SK-N-MC (cell line): ENCODE results near the gene CDH23.

ENCODE experiments used
- DNase-seq: peaks from one replicate; pipeline ENCODE4 v3.0.0-alpha.2; 2011; ENCODE audit warnings: low read depth, low spot score
- H3K27ac ChIP-seq: fragments of 200-600 bp; sonication (generic); 2 replicates; pipeline ENCODE4 v1.5.1; 2016; ENCODE audit warnings: mixed run types
- H3K36me3 ChIP-seq: fragments of 200-600 bp; sonication (generic); 2 replicates; pipeline ENCODE4 v1.6.1; 2017; ENCODE audit warnings: antibody characterized with exemption, low read length, mixed read lengths; ENCODE audit not compliant: insufficient read depth
- H3K4me3 ChIP-seq: fragments of 200-600 bp; sonication (generic); 2 replicates; pipeline ENCODE4 v1.5.1; 2016
- H3K9ac ChIP-seq: fragments of 200-600 bp; sonication (generic); 2 replicates; pipeline ENCODE4 v1.8.0; 2017; ENCODE audit warnings: mixed run types, mixed read lengths; ENCODE audit not compliant: insufficient read length
- H3K9me3 ChIP-seq: fragments of 200-600 bp; sonication (generic); 2 replicates; pipeline ENCODE4 v1.6.1; 2017; ENCODE audit warnings: low read depth, mild to moderate bottlenecking, antibody characterized with exemption, low read length, moderate library complexity, mixed read lengths
- EZH2 ChIP-seq: fragments of 200-600 bp; sonication (generic); IDR thresholded peaks from one replicate; pipeline ENCODE4 v1.6.1; 2017; ENCODE audit warnings: antibody characterized with exemption
- FOXP2 ChIP-seq: optimal IDR thresholded peaks from 2 replicates; pipeline ENCODE3; 2011; ENCODE audit warnings: mild to moderate bottlenecking, moderate library complexity; ENCODE audit not compliant: insufficient read depth; ENCODE audit errors: extremely low read length, control extremely low read depth
- POLR2AphosphoS5 ChIP-seq: IDR thresholded peaks from 2 replicates; pipeline ENCODE4 v1.6.1; 2012; ENCODE audit warnings: mild to moderate bottlenecking, low read depth, low read length, borderline replicate concordance

The CDH23 gene

DNA sequence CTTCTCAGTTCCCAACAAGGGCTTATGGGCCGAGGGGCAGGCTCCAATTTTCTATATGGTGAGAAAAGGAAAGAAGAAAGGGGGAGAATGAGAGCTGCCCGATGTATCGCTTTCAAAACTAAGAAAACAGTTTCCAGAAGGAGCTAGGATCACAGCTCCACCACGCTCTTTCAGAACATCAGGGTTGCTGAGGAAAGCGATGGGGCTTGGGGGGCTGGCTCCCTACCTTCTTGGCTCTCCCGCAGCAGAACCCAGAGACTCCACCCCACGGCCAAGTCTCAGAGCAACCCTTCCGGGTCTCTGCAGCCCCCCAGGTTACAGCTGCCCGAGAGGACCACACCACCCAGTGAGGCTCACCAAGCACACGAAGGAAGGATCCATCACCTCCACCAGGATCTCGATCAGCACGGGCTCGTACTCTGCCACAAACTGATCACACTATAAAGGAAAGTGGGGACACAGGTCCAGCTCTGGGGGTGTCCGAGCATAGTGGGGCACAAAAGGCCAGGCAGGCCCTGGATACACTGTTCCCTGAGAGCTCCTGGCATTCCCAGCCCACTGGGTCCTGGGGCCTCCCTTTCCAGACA, 422.0 kb downstream of the CDH23 start:
- TF ChIP-seq EZH2 (no peak), FOXP2 (no peak)
- Histone ChIP-seq H3K36me3 (peaks cover 37% of the 10 kb centered on the region; the same call in 1 of the 2 replicates), H3K27ac (no peak overlapping the region)

DNA sequence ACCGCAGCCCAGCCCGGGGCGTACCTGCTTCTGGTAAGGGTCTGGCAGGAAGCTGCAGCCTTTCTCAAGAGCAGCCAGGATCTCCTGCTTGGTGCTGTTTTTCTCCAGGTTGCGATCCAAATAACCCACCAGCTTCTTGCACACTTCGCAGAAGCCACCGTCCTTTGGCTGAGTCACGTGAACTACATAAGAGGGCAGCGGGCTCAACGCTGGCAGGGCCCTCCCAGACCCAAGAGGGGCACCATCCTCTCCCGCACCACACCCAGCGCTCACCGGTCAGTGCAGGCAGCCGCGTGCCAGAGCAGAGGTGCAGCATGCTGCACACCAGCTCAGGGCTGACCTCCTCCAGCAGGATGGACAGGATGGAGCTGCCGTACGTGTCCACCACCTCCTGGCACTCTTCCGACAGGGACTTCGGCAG, 422.7 kb downstream of the CDH23 start:
- no peak overlapping the region for H3K9ac ChIP-seq
- H3K36me3 ChIP-seq = peaks cover 44% of the 10 kb centered on the region; the same call in 1 of the 2 replicates
- H3K9me3 ChIP-seq = no peaks in the 10 kb centered on the region
- TF ChIP-seq EZH2 (no peak), POLR2AphosphoS5 (no peak), FOXP2 (no peak)
- no peak overlapping the region for H3K27ac ChIP-seq
- no peak for DNase-seq
- H3K4me3 ChIP-seq = no peak overlapping the region

More for the DNA sequence above, 422.0 kb downstream of the CDH23 start:
- no peak overlapping the region for H3K9ac ChIP-seq
- H3K9me3 ChIP-seq = no peaks in the 10 kb centered on the region
- DNase-seq = no peak
- no peak overlapping the region for H3K4me3 ChIP-seq

DNA sequence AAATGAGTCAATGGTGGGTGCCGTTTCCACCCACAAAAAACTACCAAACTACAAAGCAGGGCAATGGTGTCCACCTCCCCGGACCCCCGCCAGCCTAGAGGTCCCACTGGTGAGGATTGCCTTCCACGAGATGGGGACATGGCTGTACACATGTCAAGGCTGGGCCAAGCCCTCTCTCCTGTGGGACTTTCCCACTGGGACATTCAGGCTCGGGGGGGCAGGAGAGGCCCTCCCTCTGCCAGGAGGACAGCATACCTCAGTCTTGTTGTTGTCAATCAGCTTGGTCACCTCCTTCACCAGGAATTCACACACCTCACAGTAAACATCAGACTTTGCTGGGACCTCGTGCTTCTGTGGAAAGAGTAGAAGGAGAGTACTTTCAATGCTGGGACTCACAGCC, 423.3 kb downstream of the CDH23 start:
- Histone ChIP-seq H3K9me3 (no peaks in the 10 kb centered on the region), H3K4me3 (no peak overlapping the region), H3K36me3 (peaks cover 50% of the 10 kb centered on the region; the same call in 1 of the 2 replicates), H3K27ac (no peak overlapping the region), H3K9ac (no peak overlapping the region)
- DNase-seq = no peak
- TF ChIP-seq POLR2AphosphoS5 (no peak), EZH2 (no peak), FOXP2 (no peak)

DNA sequence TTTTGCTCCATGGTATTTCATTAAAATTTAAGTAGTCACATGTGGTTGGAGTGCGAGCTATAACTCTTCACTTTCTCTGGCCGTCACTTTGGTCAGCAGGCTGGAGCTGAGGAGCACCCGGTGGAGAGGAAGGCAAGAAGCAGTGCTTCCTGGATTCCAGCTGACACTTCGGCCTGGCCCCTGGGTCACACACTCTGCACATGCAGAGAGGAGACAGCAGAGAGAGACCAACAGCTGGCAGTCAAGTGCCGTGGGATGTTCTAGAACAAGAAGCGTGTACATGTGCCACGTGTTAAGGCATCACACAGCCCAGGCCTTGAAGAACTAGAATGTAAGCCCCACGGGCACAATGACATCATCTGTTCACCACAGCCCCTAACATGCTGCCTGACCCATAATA, 424.2 kb downstream of the CDH23 start:
- Histone ChIP-seq H3K9ac (no peak overlapping the region), H3K27ac (no peak overlapping the region), H3K9me3 (no peaks in the 10 kb centered on the region), H3K4me3 (no peak overlapping the region), H3K36me3 (peaks cover 58% of the 10 kb centered on the region; the same call in 1 of the 2 replicates)
- DNase-seq = no peak
- TF ChIP-seq POLR2AphosphoS5 (no peak), FOXP2 (no peak), EZH2 (no peak)

DNA sequence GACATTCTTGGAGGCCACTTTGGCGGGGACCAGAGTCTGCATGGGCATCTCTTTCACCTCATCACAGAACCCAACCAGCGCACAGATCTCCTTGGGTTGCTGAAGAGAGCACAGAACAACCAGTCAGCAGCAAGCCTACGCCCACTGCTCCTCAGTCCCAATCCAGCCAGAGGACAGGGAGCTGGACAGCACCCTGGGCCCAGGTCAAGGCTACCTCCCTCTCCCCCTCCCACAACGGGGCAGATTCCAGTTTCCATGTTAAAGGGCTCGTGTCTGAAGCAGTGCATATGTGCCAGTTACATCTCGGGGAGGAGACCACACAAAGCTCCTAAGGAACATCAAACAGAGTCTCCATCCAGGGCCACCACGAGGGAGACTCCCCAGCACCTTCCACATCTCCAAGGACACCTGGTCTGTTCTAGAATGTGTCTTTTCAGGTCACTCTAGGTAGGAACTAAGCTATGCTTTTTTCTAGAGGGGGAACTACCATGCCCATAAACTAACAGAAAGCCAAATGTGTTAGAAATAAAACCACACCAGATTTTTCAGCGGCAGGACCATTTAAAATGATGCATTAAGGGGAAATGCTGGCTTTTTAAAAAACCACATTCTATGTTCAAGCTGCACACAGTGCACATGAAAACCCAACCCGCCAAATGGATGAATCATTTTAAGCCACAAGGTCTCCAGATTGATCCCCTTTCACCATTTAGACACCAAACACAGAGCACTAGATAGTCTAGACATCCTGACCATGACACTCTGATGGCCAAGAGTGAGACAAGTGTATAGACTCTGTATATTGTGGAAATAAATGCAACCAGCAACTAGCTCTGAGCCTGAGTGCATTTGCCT, 425.4 kb downstream of the CDH23 start:
- DNase-seq = no peak
- Histone ChIP-seq H3K27ac (no peak overlapping the region), H3K36me3 (peaks cover 62% of the 10 kb centered on the region; the same call in 1 of the 2 replicates), H3K9ac (no peak overlapping the region), H3K9me3 (no peaks in the 10 kb centered on the region), H3K4me3 (no peak overlapping the region)
- no peak for TF ChIP-seq POLR2AphosphoS5
- no peak for TF ChIP-seq FOXP2
- no peak for TF ChIP-seq EZH2

DNA sequence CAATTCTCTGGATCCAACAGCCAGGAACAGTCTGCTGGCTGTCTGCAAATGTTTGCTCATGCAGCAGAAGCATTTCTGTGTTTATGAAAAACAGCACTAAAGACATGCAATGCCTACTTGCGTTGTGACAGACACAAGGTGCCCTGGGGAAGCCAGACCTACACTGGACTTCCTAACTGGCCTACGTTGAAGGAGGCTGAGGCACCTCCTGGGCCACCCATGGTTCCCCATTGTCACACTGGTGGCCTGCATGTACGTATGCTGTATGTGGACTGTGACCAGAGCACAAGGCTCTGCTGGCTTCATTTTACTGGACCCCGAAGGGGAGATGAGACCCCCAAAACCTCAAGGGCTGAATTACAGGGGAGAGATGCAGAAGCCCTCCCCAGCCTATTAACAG, 426.6 kb downstream of the CDH23 start:
- Histone ChIP-seq H3K9me3 (no peaks in the 10 kb centered on the region), H3K9ac (no peak overlapping the region), H3K27ac (no peak overlapping the region), H3K4me3 (no peak overlapping the region), H3K36me3 (peaks cover 66% of the 10 kb centered on the region; the same call in 1 of the 2 replicates)
- no peak for DNase-seq
- TF ChIP-seq POLR2AphosphoS5 = no peak
- no peak for TF ChIP-seq EZH2
- TF ChIP-seq FOXP2 = no peak

DNA sequence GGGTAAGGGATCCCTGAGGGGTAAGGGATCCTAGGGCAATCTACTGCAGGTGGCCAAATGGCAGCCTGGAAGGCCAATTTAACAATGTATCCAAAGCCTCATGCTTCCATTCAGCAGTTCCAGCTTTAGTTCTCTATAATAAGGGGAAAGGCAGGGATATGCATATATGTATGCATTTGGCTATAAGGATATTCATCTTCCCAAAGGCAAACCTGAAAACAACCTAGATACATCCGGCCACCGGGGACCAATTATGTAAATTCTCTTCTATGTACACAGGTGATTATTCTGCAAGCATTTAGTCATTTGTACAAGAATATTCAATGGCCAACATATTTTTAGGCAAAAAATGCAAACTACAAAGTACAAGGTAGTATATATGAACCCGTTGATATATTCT, 427.6 kb downstream of the CDH23 start:
- peaks cover 74% of the 10 kb centered on the region; the same call in 1 of the 2 replicates for H3K36me3 ChIP-seq
- H3K9ac ChIP-seq = no peak overlapping the region
- H3K9me3 ChIP-seq = no peaks in the 10 kb centered on the region
- no peak overlapping the region for H3K4me3 ChIP-seq
- no peak for DNase-seq
- no peak overlapping the region for H3K27ac ChIP-seq
- TF ChIP-seq FOXP2 (no peak), POLR2AphosphoS5 (no peak)

DNA sequence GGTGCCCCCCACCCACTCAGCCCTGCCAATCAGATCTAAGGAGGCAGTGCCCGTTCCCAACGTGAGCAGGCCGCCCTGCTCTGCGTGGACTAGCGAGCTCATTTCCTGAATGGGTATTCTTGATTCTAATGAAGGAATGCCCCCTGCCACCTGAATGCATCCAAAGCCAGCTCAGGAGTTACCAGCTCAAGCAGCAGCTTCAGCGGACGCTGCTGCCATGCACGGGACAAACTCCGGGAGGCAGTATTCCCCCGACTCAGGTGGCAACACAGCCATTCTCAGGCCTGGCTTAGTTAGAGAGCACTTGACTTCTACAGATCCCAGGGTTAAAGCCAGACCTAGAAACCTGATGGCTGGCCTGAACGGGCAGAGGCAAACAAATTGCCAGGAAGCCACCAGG, 428.5 kb downstream of the CDH23 start:
- no peak overlapping the region for H3K4me3 ChIP-seq
- H3K27ac ChIP-seq = no peak overlapping the region
- no peak for DNase-seq
- no peaks in the 10 kb centered on the region for H3K9me3 ChIP-seq
- TF ChIP-seq POLR2AphosphoS5 (no peak), FOXP2 (no peak), EZH2 (no peak)
- H3K9ac ChIP-seq = no peak overlapping the region
- peaks cover 71% of the 10 kb centered on the region; the same call in 1 of the 2 replicates for H3K36me3 ChIP-seq
